SK-N-DZ (cell line): Measurements from ENCODE around the gene STAT3.
"Not testable (repeated sequence)": the region's sequence is repeated elsewhere in the genome, so short reads cannot be mapped to it uniquely, and the experiment has no call there.

Experiments used
- DNase-seq: peaks from one replicate; pipeline ENCODE4 v3.0.0-alpha.2; 2015; ENCODE audit warnings: low spot score

The STAT3 gene

GRCh38 chr17:42409523-42410318 is 21.5 kb upstream of the STAT3 start:
- DNase-seq, result no peak

GRCh38 chr17:42408061-42408460 is 19.8 kb upstream of the STAT3 start:
- no peak for DNase-seq

- peak; percentile 57 for DNase-seq
Measured at GRCh38 chr17:42407289-42407836, 19.1 kb upstream of the STAT3 start.

- no peak for DNase-seq
Measured at GRCh38 chr17:42406615-42407288, 18.5 kb upstream of the STAT3 start.

- DNase-seq, result peak; percentile 79
Measured at GRCh38 chr17:42405963-42406495, 17.8 kb upstream of the STAT3 start.

- no peak for DNase-seq
Measured at GRCh38 chr17:42405076-42405475, 16.8 kb upstream of the STAT3 start.

- no peak for DNase-seq
Measured at GRCh38 chr17:42404326-42405055, 16.2 kb upstream of the STAT3 start.

GRCh38 chr17:42403150-42403549 is 14.9 kb upstream of the STAT3 start:
- DNase-seq, result no peak

GRCh38 chr17:42402117-42402516 is 13.9 kb upstream of the STAT3 start:
- DNase-seq, result no peak

GRCh38 chr17:42400844-42401375 is 12.7 kb upstream of the STAT3 start:
- DNase-seq, result not testable (repeated sequence)

- no peak for DNase-seq
Measured at GRCh38 chr17:42399948-42400843, 12.0 kb upstream of the STAT3 start.

- DNase-seq, result no peak
Measured at GRCh38 chr17:42399121-42399520, 10.9 kb upstream of the STAT3 start.

GRCh38 chr17:42395601-42396000 is 7.4 kb upstream of the STAT3 start:
- DNase-seq, result not testable (repeated sequence)

GRCh38 chr17:42394838-42395237 is 6.6 kb upstream of the STAT3 start:
- DNase-seq, result no peak

- DNase-seq, result no peak
Measured at GRCh38 chr17:42392692-42393415, 4.6 kb upstream of the STAT3 start.

- not testable (repeated sequence) for DNase-seq
Measured at GRCh38 chr17:42391439-42391838, 3.2 kb upstream of the STAT3 start.

- no peak for DNase-seq
Measured at GRCh38 chr17:42389899-42390298, 1.7 kb upstream of the STAT3 start.

GRCh38 chr17:42389135-42389417 is 834 bp upstream of the STAT3 start:
- DNase-seq, result no peak

- DNase-seq, result no peak
Measured at GRCh38 chr17:42387661-42388380, 421 bp downstream of the STAT3 start.
